ENCODE data around the gene MRPL36.

- TF ChIP-seq CTCF (IDR thresholded peaks at IDR 0.05): no peak
- TF ChIP-seq POLR2A (IDR thresholded peaks at IDR 0.05): no peak
Observed at GRCh38 chr5:1756481-1756880, 43.2 kb downstream of the MRPL36 start.

All from ovary (tissue), 3 donors.